Measurements from ENCODE around the gene AP3S2.
"Not testable (repeated sequence)": the region's sequence is repeated elsewhere in the genome, so short reads cannot be mapped to it uniquely, and the experiment has no call there.

Gene AP3S2

GRCh38 chr15:89893696-89894447, at the start of gene AP3S2:
Gene AP3S2 (minus strand): TSS chr15:89893994. CDS start chr15:89893949, 45 bp downstream.
- peak; percentile 92 for DNase-seq (ENCODE audit: low spot score)
- POLR2A ChIA-PET (ENCODE audit: low non-redundant PET): interaction anchor here (0.7 to 1.2 kb wide), 4 partner anchors 108 to 218 kb away, joined by 3 to 7 read pairs (median 4); no protein-coding TSS in a partner anchor
- CTCF ChIA-PET: interaction anchor here (0.6 to 1.3 kb wide), 6 partner anchors 19 to 283 kb away, joined by 3 to 5 read pairs (median 4); no protein-coding TSS in a partner anchor
- TF ChIP-seq CTCF (conservative IDR thresholded peaks at IDR 0.05; ENCODE audit: low read depth): no peak
- H3K27ac ChIP-seq: peak within 1 kb of the TSS; percentile 93

- ChIA-PET POLR2A (ENCODE audit: low non-redundant PET) (no interaction called here), CTCF (interaction anchor here (0.6 kb wide), 2 partner anchors 133 to 293 kb away, joined by 4 read pairs; no protein-coding TSS in a partner anchor)
- H3K27ac ChIP-seq: no peak overlapping the region
- TF ChIP-seq CTCF (conservative IDR thresholded peaks at IDR 0.05; ENCODE audit: low read depth): no peak
- DNase-seq (ENCODE audit: low spot score): no peak
These were observed 46.1 kb upstream of the AP3S2 start for GRCh38 chr15:89939910-89940309.

- H3K27ac ChIP-seq; DNase-seq (ENCODE audit: low spot score); POLR2A ChIA-PET (ENCODE audit: low non-redundant PET): not testable (repeated sequence)
- CTCF ChIA-PET: interaction anchor here (0.6 kb wide), 2 partner anchors 133 to 292 kb away, joined by 4 read pairs; no protein-coding TSS in a partner anchor
These were observed 45.6 kb upstream of the AP3S2 start for GRCh38 chr15:89939377-89939776.

- no peak for DNase-seq (ENCODE audit: low spot score)
- POLR2A ChIA-PET (ENCODE audit: low non-redundant PET): no interaction called here
- no peak overlapping the region for H3K27ac ChIP-seq
- no peak for TF ChIP-seq CTCF (conservative IDR thresholded peaks at IDR 0.05; ENCODE audit: low read depth)
- CTCF ChIA-PET: no interaction called here
These were observed 43.9 kb upstream of the AP3S2 start for GRCh38 chr15:89937365-89938350.

GRCh38 chr15:89936786-89937265, 43.0 kb upstream of the AP3S2 start:
- H3K27ac ChIP-seq: no peak overlapping the region
- DNase-seq (ENCODE audit: low spot score): no peak
- CTCF ChIA-PET: interaction anchor here (0.5 kb wide), 1 partner anchor 15 kb away, joined by 3 read pairs; no protein-coding TSS in a partner anchor
- POLR2A ChIA-PET (ENCODE audit: low non-redundant PET): no interaction called here
- no peak for TF ChIP-seq CTCF (conservative IDR thresholded peaks at IDR 0.05; ENCODE audit: low read depth)

- POLR2A ChIA-PET (ENCODE audit: low non-redundant PET): no interaction called here
- no peak for TF ChIP-seq CTCF (conservative IDR thresholded peaks at IDR 0.05; ENCODE audit: low read depth)
- no peak for DNase-seq (ENCODE audit: low spot score)
- H3K27ac ChIP-seq: no peak overlapping the region
- CTCF ChIA-PET: interaction anchor here (0.5 to 0.6 kb wide), 2 partner anchors 15 to 1859 kb away, joined by 3 read pairs; no protein-coding TSS in a partner anchor
These were observed 42.4 kb upstream of the AP3S2 start for GRCh38 chr15:89936051-89936785.
